HG03457 (cell line): ENCODE data around the gene NECTIN2.
"Not testable (repeated sequence)": the region's sequence is repeated elsewhere in the genome, so short reads cannot be mapped to it uniquely, and the experiment has no call there.

Experiments used
- ATAC-seq: cut with Tn5 transposase; IDR thresholded peaks from one replicate; pipeline ENCODE4 v1.9.1; 2021; ENCODE audit warnings: moderate number of reproducible peaks; ENCODE audit not compliant: unreplicated experiment

Gene NECTIN2

DNA sequence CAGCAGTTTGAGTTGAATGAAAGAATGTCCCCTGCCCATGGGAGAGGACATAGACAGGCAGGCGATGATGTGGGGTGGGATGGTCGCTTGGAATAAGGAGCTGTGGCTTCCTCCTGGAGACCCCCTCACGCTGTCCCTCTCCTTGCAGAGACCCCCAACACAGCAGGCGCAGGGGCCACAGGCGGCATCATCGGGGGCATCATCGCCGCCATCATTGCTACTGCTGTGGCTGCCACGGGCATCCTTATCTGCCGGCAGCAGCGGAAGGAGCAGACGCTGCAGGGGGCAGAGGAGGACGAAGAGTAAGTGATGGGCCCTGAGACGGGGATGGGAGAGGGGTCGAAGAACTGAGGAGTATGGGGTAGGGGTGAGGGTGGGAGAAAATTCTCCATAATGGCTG, 36.0 kb downstream of the NECTIN2 start:
- no peak for ATAC-seq

GRCh38 chr19:44882619-44883397, 36.7 kb downstream of the NECTIN2 start:
- ATAC-seq: not testable (repeated sequence)

DNA sequence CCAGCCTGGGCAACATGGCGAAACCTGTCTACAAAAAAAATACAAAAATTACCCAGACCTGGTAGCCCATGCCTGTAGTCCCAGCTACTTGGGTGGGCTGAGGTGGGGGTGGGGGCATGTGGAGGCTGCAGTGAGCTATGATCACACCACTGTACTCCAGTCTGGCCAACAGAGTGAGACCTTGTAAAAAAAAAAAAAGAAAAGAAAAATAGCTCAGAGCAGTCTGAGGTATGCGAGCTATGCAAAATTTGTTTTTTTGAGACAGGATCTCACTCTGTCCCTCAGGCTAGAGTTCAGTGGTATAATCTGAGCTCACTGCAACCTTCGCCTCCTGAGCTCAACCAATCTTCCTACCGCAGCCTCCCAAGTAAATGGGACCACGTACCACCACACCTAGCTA, 37.8 kb downstream of the NECTIN2 start:
- ATAC-seq: no peak

DNA sequence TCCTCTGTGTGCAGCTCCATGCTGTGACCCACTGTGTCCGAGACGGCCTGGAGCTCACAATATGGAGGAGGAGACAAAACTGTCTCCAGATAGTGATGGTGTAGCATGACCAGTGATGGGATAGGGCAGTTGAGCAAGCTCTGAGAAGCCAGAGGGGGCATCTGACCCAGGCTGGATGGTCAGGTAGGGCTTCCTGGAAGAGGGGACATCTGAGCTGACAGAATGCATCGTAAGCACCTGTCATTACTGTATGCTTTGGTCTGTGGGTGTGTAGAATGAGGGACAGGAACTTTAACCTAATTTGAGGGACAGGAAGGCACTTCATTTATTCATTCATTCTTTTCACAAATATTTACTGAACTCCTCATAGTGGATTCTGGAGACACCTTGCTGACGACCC, 38.5 kb downstream of the NECTIN2 start:
- ATAC-seq: no peak

GRCh38 chr19:44886141-44886540, 40.0 kb downstream of the NECTIN2 start:
- no peak for ATAC-seq

DNA sequence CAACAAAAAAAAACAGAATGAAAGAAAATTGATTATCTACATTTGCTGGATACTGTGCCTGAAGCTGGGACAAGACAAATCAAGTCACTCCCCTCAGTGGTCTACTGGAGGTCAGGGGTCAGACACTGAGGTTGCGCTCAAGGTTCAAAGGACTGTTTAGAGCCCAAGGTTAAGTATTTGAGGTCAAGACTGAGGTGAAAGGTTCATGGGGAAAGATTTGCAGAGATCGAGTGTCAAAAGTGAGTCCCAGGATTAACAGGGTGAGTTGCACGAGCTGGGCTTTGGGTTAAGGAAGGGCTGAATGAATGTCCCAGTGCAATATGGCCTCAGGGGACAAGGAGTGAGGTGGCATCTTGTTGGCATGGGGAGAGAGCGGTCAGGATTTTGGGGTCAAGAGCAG, 41.6 kb downstream of the NECTIN2 start:
- ATAC-seq: no peak

- ATAC-seq: not testable (repeated sequence)
These were observed 42.2 kb downstream of the NECTIN2 start for GRCh38 chr19:44888335-44888734.

DNA sequence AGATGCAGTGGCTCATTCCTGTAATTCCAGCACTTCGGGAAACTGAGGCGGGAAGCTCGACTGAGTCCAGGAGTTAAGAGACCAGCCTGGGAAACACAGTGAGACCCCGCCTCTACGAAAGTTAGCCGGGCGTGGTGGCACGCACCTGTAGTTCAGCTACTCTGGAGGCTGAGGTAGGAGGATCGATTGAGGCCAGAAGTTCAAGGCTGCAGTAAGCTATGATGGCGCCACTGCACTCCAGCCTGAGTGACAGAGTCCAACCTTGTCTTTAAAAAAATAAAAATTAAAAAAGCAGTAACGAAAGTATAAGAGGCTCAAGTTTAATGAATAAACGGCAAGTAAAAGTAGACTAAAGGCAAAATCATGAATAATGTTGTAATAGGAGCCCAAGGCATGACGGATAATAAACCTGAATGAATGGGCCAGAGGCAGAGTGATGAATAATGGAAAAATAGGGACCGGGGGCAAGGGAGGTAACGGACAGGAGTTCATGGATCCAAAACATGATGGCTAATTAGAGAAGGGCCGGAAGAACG, 43.8 kb downstream of the NECTIN2 start:
- no peak for ATAC-seq

GRCh38 chr19:44890366-44891015, 44.4 kb downstream of the NECTIN2 start:
- peak; percentile 67 for ATAC-seq

- peak; percentile 3 for ATAC-seq
These were observed 45.2 kb downstream of the NECTIN2 start, which contains the start of gene TOMM40 for GRCh38 chr19:44891016-44891882. TSS of gene TOMM40 (plus strand) at chr19:44891254. CDS start at chr19:44891416, 162 bp downstream.

DNA sequence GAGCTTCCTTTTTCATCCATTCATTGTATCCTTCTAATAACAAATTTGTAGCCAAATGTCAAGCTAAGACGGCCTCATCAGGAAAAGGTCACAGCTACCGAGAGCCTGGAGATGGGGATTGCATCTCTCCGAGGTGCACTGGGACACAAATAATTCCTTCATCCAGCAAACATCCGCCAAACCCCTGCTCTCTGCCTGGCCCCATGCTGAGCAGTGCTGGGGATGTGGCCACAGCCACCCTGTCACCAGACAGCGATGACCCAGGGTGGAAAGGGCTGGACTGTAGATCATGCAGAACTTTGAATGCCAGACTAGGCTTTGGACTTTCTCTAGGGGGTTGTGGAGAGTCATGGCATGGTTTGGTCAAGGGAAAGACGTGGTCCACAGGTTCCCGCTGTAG, 46.8 kb downstream of the NECTIN2 start:
- ATAC-seq: no peak

- no peak for ATAC-seq
These were observed 47.4 kb downstream of the NECTIN2 start for GRCh38 chr19:44893332-44894051.

DNA sequence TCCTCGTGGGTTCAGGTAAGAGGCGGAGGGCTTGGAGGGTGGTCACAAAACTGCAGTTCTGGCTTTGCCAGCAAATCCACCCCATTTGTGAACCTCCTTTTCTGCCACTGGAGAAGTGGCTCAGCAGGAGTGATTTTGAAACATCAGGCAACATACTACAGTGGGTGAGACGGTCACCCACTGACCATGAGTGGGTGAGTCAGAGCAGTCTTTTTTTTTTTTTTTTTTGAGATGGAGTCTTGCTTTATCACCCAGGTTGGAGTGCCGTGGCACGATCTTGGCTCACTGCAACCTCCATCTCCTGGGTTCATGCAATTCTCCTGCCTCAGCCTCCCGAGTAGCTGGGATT, 47.9 kb downstream of the NECTIN2 start:
- ATAC-seq: no peak

GRCh38 chr19:44894946-44895345, 48.8 kb downstream of the NECTIN2 start:
- ATAC-seq: no peak

DNA sequence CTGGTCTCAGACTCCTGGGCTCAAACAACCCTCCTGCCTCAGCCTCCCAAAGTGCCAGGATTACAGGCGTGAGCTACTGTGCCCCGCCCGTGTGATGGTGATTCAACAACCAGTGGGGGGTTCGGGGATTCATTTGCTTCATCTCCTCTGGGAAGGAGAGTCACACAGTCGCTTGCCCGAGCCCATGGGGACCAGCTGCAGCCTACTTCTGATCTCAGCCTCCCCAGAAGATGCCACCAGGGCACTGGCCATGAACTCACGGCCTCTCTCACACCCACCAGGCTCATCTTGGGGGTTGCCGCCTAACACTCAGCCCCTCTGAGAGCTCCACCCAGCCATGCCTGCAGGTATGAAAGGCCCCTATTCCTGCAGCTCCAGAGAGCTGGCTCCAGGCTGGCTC, 51.7 kb downstream of the NECTIN2 start:
- ATAC-seq: no peak

- ATAC-seq: no peak
These were observed 54.5 kb downstream of the NECTIN2 start for GRCh38 chr19:44900328-44901244.

DNA sequence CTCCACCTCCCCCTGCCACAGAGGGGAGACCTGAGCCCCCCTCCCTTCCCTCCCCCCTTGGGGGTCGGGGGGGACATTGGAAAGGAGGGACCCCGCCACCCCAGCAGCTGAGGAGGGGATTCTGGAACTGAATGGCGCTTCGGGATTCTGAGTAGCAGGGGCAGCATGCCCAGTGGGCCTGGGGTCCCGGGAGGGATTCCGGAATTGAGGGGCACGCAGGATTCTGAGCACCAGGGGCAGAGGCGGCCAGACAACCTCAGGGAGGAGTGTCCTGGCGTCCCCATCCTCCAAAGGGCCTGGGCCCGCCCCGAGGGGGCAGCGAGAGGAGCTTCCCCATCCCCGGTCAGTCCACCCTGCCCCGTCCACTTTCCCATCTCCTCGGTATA, 57.1 kb downstream of the NECTIN2 start:
- ATAC-seq: no peak

GRCh38 chr19:44903602-44904425, 57.7 kb downstream of the NECTIN2 start:
- no peak for ATAC-seq
